GM18520 (cell line): ENCODE results near the gene EFEMP1.

ENCODE experiments used
- ATAC-seq: cut with Tn5 transposase; IDR thresholded peaks from one replicate; pipeline ENCODE4 v1.9.1; 2021; ENCODE audit not compliant: unreplicated experiment

EFEMP1 gene

GRCh38 chr2:55899881-55900280 lies 23.7 kb downstream of the EFEMP1 start:
- no peak for ATAC-seq

- no peak for ATAC-seq
These were observed 25.1 kb downstream of the EFEMP1 start for GRCh38 chr2:55898386-55899040.

- ATAC-seq = no peak
These were observed 26.9 kb downstream of the EFEMP1 start for GRCh38 chr2:55896633-55897032.

- no peak for ATAC-seq
These were observed 28.9 kb downstream of the EFEMP1 start for GRCh38 chr2:55894720-55895119.

- no peak for ATAC-seq
These were observed 31.9 kb downstream of the EFEMP1 start for GRCh38 chr2:55891671-55892094.

GRCh38 chr2:55888936-55889335 lies 34.6 kb downstream of the EFEMP1 start:
- ATAC-seq = no peak

- no peak for ATAC-seq
These were observed 35.5 kb downstream of the EFEMP1 start for GRCh38 chr2:55887901-55888624.

GRCh38 chr2:55887351-55887750 lies 36.2 kb downstream of the EFEMP1 start:
- no peak for ATAC-seq

- no peak for ATAC-seq
These were observed 37.7 kb downstream of the EFEMP1 start for GRCh38 chr2:55885944-55886281.

- ATAC-seq = no peak
These were observed 38.2 kb downstream of the EFEMP1 start for GRCh38 chr2:55885127-55885943.

GRCh38 chr2:55883829-55884228 lies 39.8 kb downstream of the EFEMP1 start:
- no peak for ATAC-seq

GRCh38 chr2:55883357-55883756 lies 40.2 kb downstream of the EFEMP1 start:
- ATAC-seq = no peak

GRCh38 chr2:55882954-55883353 lies 40.6 kb downstream of the EFEMP1 start:
- no peak for ATAC-seq

GRCh38 chr2:55880416-55881143 lies 43.0 kb downstream of the EFEMP1 start:
- no peak for ATAC-seq

GRCh38 chr2:55879976-55880375 lies 43.6 kb downstream of the EFEMP1 start:
- no peak for ATAC-seq

GRCh38 chr2:55877087-55877436 lies 46.5 kb downstream of the EFEMP1 start:
- no peak for ATAC-seq

- no peak for ATAC-seq
These were observed 47.0 kb downstream of the EFEMP1 start for GRCh38 chr2:55876429-55877086.

GRCh38 chr2:55875434-55876135 lies 48.0 kb downstream of the EFEMP1 start:
- ATAC-seq = peak; percentile 61

GRCh38 chr2:55874338-55874737 lies 49.2 kb downstream of the EFEMP1 start:
- ATAC-seq = no peak

- no peak for ATAC-seq
These were observed 51.9 kb downstream of the EFEMP1 start for GRCh38 chr2:55871637-55872036.
